Measurements from ENCODE around the gene SOX15.

SOX15 gene

GRCh38 chr17:7633093-7633492 lies 43.2 kb upstream of the SOX15 start:
- no peaks in the 10 kb centered on the region for H4K20me1 ChIP-seq (ENCODE audit: insufficient read depth, low read length, poor library complexity, severe bottlenecking)
- H3K9ac ChIP-seq (ENCODE audit: low read depth, low read length, poor library complexity, severe bottlenecking), result peak overlapping the region; percentile 11
- H2AFZ ChIP-seq (ENCODE audit: low read length), result peak overlapping the region; percentile 47
- no peaks in the 10 kb centered on the region for H3K4me1 ChIP-seq (ENCODE audit: insufficient read depth, low read length, poor library complexity, severe bottlenecking)
- no peak overlapping the region for H3K4me2 ChIP-seq (ENCODE audit: low read depth, low read length, poor library complexity, severe bottlenecking)
- no peaks in the 10 kb centered on the region for H3K79me2 ChIP-seq (ENCODE audit: insufficient read depth, low read length)
- H3K9me3 ChIP-seq (ENCODE audit: insufficient read depth, low read depth, low read length), result no peaks in the 10 kb centered on the region
- no peaks in the 10 kb centered on the region for H3K36me3 ChIP-seq (ENCODE audit: insufficient read depth, low read length)
- TF ChIP-seq EZH2phosphoT487 (IDR thresholded peaks at IDR 0.05; ENCODE audit: borderline replicate concordance), result no peak
- no peak for TF ChIP-seq CTCF (conservative IDR thresholded peaks at IDR 0.05; ENCODE audit: low read length)
- H3F3A ChIP-seq (ENCODE audit: low read depth), result no peaks in the 10 kb centered on the region
- no peak overlapping the region for H3K4me3 ChIP-seq (ENCODE audit: low read length, poor library complexity, severe bottlenecking)
- H3K9me2 ChIP-seq (replicated peaks; ENCODE audit: low read depth, low read length), result no peaks in the 10 kb centered on the region
- H3K27me3 ChIP-seq (ENCODE audit: insufficient read depth, low read length, poor library complexity, severe bottlenecking), result no peaks in the 10 kb centered on the region

DNA sequence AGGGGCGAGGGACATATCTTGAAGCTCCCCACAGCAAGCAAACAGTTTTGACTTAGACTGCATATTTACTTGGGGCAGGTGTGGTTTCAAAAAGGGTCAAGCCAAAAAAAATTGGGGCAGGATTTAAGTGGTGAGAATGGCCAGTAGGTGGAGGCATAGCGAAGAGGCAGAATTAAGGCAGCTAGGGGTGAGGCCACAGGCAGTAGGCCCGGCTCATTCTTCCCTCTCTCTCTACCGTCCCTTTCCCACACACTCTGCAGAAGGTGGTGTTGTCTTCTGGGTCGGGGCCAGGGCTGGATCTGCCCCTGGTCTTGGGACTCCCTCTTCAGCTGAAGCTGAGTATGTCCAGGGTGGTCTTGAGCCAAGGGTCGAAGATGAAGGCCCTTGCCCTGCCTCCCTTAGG lies 42.6 kb upstream of the SOX15 start:
- H4K20me1 ChIP-seq (ENCODE audit: insufficient read depth, low read length, poor library complexity, severe bottlenecking), result no peaks in the 10 kb centered on the region
- no peaks in the 10 kb centered on the region for H3K4me1 ChIP-seq (ENCODE audit: insufficient read depth, low read length, poor library complexity, severe bottlenecking)
- no peaks in the 10 kb centered on the region for H3K27me3 ChIP-seq (ENCODE audit: insufficient read depth, low read length, poor library complexity, severe bottlenecking)
- no peak overlapping the region for H3K4me3 ChIP-seq (ENCODE audit: low read length, poor library complexity, severe bottlenecking)
- H2AFZ ChIP-seq (ENCODE audit: low read length), result peak overlapping the region; percentile 47
- H3K9me2 ChIP-seq (replicated peaks; ENCODE audit: low read depth, low read length), result no peaks in the 10 kb centered on the region
- H3K9me3 ChIP-seq (ENCODE audit: insufficient read depth, low read depth, low read length), result no peaks in the 10 kb centered on the region
- no peaks in the 10 kb centered on the region for H3F3A ChIP-seq (ENCODE audit: low read depth)
- H3K4me2 ChIP-seq (ENCODE audit: low read depth, low read length, poor library complexity, severe bottlenecking), result no peak overlapping the region
- no peaks in the 10 kb centered on the region for H3K79me2 ChIP-seq (ENCODE audit: insufficient read depth, low read length)
- peak overlapping the region; percentile 11 for H3K9ac ChIP-seq (ENCODE audit: low read depth, low read length, poor library complexity, severe bottlenecking)
- no peak for TF ChIP-seq EZH2phosphoT487 (IDR thresholded peaks at IDR 0.05; ENCODE audit: borderline replicate concordance)
- peak; percentile 67 for TF ChIP-seq CTCF (conservative IDR thresholded peaks at IDR 0.05; ENCODE audit: low read length)
- H3K36me3 ChIP-seq (ENCODE audit: insufficient read depth, low read length), result no peaks in the 10 kb centered on the region

GRCh38 chr17:7631398-7632380 lies 41.8 kb upstream of the SOX15 start:
- Histone ChIP-seq H3K36me3 (ENCODE audit: insufficient read depth, low read length) (no peaks in the 10 kb centered on the region), H3K9me3 (ENCODE audit: insufficient read depth, low read depth, low read length) (no peaks in the 10 kb centered on the region), H4K20me1 (ENCODE audit: insufficient read depth, low read length, poor library complexity, severe bottlenecking) (no peaks in the 10 kb centered on the region), H3K79me2 (ENCODE audit: insufficient read depth, low read length) (peaks cover 5% of the 10 kb centered on the region; the same call in 1 of the 2 replicates), H3K4me2 (ENCODE audit: low read depth, low read length, poor library complexity, severe bottlenecking) (no peak overlapping the region), H3K4me3 (ENCODE audit: low read length, poor library complexity, severe bottlenecking) (no peak overlapping the region), H3K9me2 (replicated peaks; ENCODE audit: low read depth, low read length) (no peaks in the 10 kb centered on the region), H3K9ac (ENCODE audit: low read depth, low read length, poor library complexity, severe bottlenecking) (no peak overlapping the region), H2AFZ (ENCODE audit: low read length) (no peak overlapping the region), H3F3A (ENCODE audit: low read depth) (no peaks in the 10 kb centered on the region), H3K4me1 (ENCODE audit: insufficient read depth, low read length, poor library complexity, severe bottlenecking) (peaks cover 5% of the 10 kb centered on the region), H3K27me3 (ENCODE audit: insufficient read depth, low read length, poor library complexity, severe bottlenecking) (no peaks in the 10 kb centered on the region)
- TF ChIP-seq CTCF (conservative IDR thresholded peaks at IDR 0.05; ENCODE audit: low read length) (no peak), EZH2phosphoT487 (IDR thresholded peaks at IDR 0.05; ENCODE audit: borderline replicate concordance) (no peak)
